Stimulated activated CD4-positive, alpha-beta T cell treated with anti-CD3 and anti-CD28 coated beads, Interleukin-2, amount 100 ng/mL, for 48 hours (primary cell): ENCODE results near the gene THAP9.

Experiments
- DNase-seq, 2 donors: peaks; one replicate each; pipeline ENCODE4 v3.0.0-alpha.2; 2020

The THAP9 gene

DNA sequence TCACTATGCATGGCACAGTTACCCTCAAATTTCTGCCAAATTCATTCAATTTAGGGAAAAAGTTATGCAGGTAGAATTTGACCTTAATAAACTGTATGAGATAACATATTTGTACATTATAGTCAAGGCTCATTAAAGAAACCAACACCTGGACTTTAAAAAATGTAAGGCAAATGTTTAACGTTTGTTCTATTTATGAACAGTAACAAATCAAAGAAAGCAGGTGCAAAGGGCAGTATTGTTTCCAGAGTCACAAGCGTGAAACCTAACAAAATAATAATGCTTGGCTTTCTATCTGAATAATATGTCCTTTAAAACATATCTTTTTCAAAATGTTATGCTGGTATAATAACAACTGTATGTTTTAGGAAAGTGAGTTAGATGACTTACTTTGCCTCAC, 68.9 kb downstream of the THAP9 start:
- no peak for DNase-seq
